ENCODE data around the gene FOXJ1. TPM values are rescaled to one million over a fixed set of nuclear protein-coding genes. Genes with fewer than 3 reads are reported as not detected.

FOXJ1 gene
- total and polyA plus RNA-seq, 9 donors = 0.23 to 168 (median 5.8) TPM; not detected in 2

DNA sequence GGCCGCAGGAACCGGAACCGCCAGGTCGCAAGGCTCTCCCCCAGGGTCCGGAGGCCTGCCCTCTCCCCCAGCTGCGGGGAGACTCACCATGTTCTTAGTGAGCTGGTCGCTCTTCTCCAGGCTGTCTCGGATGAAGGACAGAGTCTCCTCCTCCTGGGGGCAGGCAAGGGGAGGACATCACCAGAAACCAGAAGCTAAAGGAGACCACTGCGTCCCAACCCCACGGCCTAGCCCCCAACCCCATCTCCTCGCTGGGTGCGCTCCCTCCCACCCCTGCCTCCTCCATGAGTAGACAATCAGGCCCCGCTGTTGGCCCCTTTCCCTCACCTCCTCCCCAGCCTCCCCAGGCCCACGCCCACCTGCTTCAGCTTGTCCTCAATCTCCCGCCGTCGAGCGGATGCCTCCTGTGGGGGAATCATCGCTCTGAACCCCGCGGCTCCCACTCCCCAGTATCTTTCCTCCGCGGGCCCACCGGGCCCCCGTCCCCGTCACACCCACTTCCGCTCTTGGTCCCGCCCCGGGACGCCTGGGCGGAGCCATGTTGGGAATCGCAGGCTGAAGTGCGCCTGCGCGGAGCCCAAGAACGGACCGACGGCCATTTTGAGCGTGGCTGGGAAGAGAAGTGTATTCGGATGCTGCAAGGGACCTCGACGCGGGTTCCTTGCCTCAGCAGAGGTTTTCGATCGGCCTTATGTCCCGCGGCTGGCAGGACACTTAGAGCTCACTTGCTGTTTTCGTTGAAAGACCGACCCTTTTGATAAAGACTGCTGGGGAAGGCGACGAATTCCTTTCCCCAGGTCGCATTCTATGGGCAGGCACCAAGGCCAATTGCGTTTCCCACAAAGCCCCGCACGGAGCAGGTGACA is 37.5 kb downstream of the FOXJ1 start, which contains the start of gene EXOC7:
Gene EXOC7, minus strand, starts transcription at position 514 of the 866 bp plus-strand sequence. Its CDS starts 95 bp downstream, at position 419.
- H3K36me3 ChIP-seq = no peaks in the 10 kb centered on the region
- intact Hi-C loops (cut with DNase I) = loop anchor here in 1 of 4 donors (5.0 kb wide), 1 partner anchor 91 kb away; no protein-coding TSS in a partner anchor
- 3 to 4% (median 3%) methylated on average over 55 of the region's 55 CpGs for WGBS, 3 donors

DNA sequence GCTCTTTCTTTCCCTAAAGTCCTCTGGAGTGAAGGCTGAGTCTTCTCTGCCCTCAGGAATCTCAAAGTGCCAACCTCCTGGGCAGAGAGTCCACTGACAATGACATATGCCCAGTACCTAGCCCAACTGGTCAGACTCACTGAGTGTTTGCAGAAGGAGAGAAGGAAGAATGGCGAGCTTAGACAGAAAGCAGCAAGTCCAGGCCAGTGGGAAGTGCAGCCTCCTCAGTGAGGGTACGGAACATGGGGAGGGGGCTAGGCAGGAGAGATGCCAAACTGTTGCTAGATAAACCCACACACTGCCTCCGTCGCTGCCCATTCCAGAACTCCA is 38.1 kb downstream of the FOXJ1 start:
- no peaks in the 10 kb centered on the region for H3K27me3 ChIP-seq
- peaks cover 13% of the 10 kb centered on the region for H3K4me1 ChIP-seq (ENCODE audit: insufficient read depth)
- no peak for DNase-seq
- peak overlapping the region; percentile 75 for H3K4me3 ChIP-seq
- H3K36me3 ChIP-seq = no peaks in the 10 kb centered on the region
- peak overlapping the region in 1 of 2 donors; percentile 43 for H3K27ac ChIP-seq
- H3K9me3 ChIP-seq = no peaks in the 10 kb centered on the region
- intact Hi-C loops (cut with DNase I) = loop anchor here in 1 of 4 donors (5.0 kb wide), 1 partner anchor 91 kb away; no protein-coding TSS in a partner anchor
- TF ChIP-seq, protein P1, sequence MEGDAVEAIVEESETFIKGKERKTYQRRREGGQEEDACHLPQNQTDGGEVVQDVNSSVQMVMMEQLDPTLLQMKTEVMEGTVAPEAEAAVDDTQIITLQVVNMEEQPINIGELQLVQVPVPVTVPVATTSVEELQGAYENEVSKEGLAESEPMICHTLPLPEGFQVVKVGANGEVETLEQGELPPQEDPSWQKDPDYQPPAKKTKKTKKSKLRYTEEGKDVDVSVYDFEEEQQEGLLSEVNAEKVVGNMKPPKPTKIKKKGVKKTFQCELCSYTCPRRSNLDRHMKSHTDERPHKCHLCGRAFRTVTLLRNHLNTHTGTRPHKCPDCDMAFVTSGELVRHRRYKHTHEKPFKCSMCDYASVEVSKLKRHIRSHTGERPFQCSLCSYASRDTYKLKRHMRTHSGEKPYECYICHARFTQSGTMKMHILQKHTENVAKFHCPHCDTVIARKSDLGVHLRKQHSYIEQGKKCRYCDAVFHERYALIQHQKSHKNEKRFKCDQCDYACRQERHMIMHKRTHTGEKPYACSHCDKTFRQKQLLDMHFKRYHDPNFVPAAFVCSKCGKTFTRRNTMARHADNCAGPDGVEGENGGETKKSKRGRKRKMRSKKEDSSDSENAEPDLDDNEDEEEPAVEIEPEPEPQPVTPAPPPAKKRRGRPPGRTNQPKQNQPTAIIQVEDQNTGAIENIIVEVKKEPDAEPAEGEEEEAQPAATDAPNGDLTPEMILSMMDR (IDR thresholded peaks at IDR 0.05) = no peak
- TF ChIP-seq POLR2A (IDR thresholded peaks at IDR 0.05) (no peak), EP300 (IDR thresholded peaks at IDR 0.05) (no peak)
- WGBS, 3 donors = 0 to 4% (median 0%) methylated on average over 4 of the region's 4 CpGs

More for the DNA sequence above, 37.5 kb downstream of the FOXJ1 start, which contains the start of gene EXOC7:
- H3K27me3 ChIP-seq = no peaks in the 10 kb centered on the region
- H3K4me1 ChIP-seq (ENCODE audit: insufficient read depth) = peaks cover 13% of the 10 kb centered on the region
- H3K9me3 ChIP-seq = no peaks in the 10 kb centered on the region
- DNase-seq = peak; percentile 90 to 96 (median 94)
- H3K4me3 ChIP-seq = peak within 1 kb of the TSS; percentile 75
- peak; percentile 48 for TF ChIP-seq POLR2A (IDR thresholded peaks at IDR 0.05)
- TF ChIP-seq, protein P1 (IDR thresholded peaks at IDR 0.05) = no peak
- peak within 1 kb of the TSS; percentile 9 to 43 for H3K27ac ChIP-seq

DNA sequence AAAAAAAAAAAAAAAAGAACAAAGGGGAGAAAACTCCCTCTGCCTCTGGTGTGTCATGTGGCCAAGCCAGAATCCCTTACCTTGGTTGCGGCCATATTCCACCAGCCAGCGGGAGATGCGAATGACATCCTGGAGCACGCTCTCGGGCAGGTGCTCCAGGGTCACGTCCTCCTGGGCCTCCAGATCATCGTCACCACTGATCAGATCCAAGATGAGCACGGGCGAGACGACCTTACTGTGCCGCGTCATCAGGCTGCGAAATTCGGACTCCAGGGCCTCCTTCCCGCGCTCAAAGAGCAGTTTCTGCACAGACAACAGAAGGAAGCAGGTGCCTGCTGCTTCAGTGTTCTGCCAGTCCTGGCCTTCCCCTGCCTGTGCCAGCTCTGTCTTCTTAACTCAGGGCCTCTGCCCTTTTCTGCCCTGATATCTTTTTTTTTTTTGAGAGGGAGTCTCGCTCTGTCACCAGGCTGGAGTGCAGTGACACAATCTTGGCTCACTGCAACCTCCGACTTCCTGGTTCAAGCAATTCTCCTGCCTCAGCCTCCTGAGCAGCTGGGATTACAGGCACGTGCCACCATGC is 43.2 kb downstream of the FOXJ1 start:
- H3K4me1 ChIP-seq (ENCODE audit: insufficient read depth) = peaks cover 6% of the 10 kb centered on the region
- no peak for DNase-seq
- no peaks in the 10 kb centered on the region for H3K9me3 ChIP-seq
- WGBS, 3 donors = 90 to 91% (median 90%) methylated on average over 19 of the region's 19 CpGs
- TF ChIP-seq, protein P1 (IDR thresholded peaks at IDR 0.05) = no peak
- no peak for TF ChIP-seq POLR2A (IDR thresholded peaks at IDR 0.05)
- no peak for TF ChIP-seq EP300 (IDR thresholded peaks at IDR 0.05)
- no peaks in the 10 kb centered on the region for H3K27me3 ChIP-seq
- H3K27ac ChIP-seq = no peak overlapping the region
- intact Hi-C loops (cut with DNase I) = no loop called here
- no peaks in the 10 kb centered on the region for H3K36me3 ChIP-seq
- no peak overlapping the region for H3K4me3 ChIP-seq

DNA sequence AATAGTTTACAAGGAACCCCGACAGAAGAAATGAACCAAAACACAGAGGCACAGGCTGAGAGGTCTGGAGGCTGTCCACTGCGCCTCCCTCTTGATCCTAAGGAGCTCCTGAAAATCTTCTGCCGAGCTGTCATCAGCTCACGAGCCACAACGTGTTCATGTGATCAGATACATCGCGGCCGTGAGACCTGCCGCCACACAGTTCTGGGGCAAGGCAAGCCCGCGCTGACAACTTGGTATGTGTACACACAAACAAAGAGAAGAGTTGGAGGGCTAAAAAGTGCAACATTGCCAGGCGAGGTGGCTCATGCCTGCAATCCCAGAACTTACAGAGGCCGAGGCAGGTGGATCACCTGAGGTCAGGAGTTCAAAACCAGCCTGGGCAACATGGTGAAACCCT is 45.1 kb downstream of the FOXJ1 start:
- Histone ChIP-seq H3K27ac (no peak overlapping the region), H3K4me1 (ENCODE audit: insufficient read depth) (no peaks in the 10 kb centered on the region), H3K4me3 (no peak overlapping the region), H3K36me3 (no peaks in the 10 kb centered on the region), H3K9me3 (no peaks in the 10 kb centered on the region), H3K27me3 (no peaks in the 10 kb centered on the region)
- no peak for DNase-seq
- WGBS, 3 donors = 76 to 86% (median 83%) methylated on average over 13 of the region's 13 CpGs
- TF ChIP-seq, protein P1 (IDR thresholded peaks at IDR 0.05) = no peak
- TF ChIP-seq POLR2A (IDR thresholded peaks at IDR 0.05) = no peak
- TF ChIP-seq EP300 (IDR thresholded peaks at IDR 0.05) = no peak
- intact Hi-C loops (cut with DNase I) = no loop called here

Data from ovary (tissue), 9 donors.